ENCODE data around the gene RCAN1.

DNA sequence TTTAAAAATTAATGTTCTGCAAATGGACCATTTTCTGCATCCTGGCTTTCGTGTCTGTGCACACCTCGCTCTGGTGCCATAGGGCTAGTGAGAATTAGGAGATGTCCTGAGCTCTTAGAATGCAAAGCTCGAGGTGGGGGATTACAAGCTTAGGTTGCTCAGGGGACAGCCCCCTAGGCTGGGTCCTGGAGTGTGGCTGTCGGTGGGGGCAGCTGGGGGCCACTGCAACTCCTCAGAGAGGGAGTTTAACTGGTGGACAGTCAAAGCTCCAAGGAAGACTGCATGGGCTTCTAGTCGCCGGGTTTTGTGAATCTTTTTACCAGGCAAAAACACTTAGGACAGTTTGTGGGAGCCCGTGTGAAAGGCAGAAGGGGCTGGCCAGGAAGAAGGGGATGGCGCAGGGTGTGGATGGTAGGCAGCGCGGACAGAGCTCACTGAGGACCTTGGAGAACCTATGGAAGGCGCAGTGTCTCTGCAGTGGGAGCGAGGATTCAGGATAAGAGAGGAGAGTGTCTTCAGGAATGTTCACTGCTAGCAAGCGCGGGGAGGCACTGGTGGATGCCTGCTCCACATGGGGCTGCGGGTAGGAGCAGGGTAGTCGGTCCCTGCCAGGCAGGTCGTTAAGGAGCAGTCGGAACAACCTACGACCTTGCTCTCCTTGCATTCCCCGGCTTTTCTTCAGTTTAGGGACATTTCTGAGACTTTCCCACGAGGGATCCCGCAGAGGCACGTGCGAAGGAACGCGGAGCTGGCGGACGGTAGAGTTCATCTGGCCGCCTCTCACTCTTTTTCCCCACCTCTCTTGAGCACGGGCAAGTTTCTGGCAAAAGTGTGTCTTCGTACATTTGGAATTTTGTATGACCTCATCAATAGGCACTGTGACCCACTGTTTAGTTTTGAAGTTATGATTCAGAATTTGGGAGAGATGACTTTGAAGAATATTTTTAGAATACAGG, 90.0 kb downstream of the RCAN1 start:
- TF ChIP-seq RAD21 (IDR thresholded peaks at IDR 0.05) (no peak), TAF1 (conservative IDR thresholded peaks at IDR 0.05) (peak; percentile 33), GABPA (IDR thresholded peaks at IDR 0.05 in 1 of 2, conservative IDR thresholded peaks at IDR 0.05 in 1 of 2) (no peak), HNF4A (conservative IDR thresholded peaks at IDR 0.05) (no peak), YY1 (IDR thresholded peaks at IDR 0.05) (peak; percentile 60), JUND (IDR thresholded peaks at IDR 0.05) (no peak), MAX (IDR thresholded peaks at IDR 0.05) (peak; percentile 40), SP1 (IDR thresholded peaks at IDR 0.05) (peak; percentile 13), REST (IDR thresholded peaks at IDR 0.05) (no peak), NR2F2 (IDR thresholded peaks at IDR 0.05) (no peak), EGR1 (IDR thresholded peaks at IDR 0.05; ENCODE audit: low read depth in 2 of 2) (peak in 1 of 2 donors; percentile 29), FOXA1 (IDR thresholded peaks at IDR 0.05) (no peak), ZBTB33 (IDR thresholded peaks at IDR 0.05) (no peak)
- TF ChIP-seq, protein P1, sequence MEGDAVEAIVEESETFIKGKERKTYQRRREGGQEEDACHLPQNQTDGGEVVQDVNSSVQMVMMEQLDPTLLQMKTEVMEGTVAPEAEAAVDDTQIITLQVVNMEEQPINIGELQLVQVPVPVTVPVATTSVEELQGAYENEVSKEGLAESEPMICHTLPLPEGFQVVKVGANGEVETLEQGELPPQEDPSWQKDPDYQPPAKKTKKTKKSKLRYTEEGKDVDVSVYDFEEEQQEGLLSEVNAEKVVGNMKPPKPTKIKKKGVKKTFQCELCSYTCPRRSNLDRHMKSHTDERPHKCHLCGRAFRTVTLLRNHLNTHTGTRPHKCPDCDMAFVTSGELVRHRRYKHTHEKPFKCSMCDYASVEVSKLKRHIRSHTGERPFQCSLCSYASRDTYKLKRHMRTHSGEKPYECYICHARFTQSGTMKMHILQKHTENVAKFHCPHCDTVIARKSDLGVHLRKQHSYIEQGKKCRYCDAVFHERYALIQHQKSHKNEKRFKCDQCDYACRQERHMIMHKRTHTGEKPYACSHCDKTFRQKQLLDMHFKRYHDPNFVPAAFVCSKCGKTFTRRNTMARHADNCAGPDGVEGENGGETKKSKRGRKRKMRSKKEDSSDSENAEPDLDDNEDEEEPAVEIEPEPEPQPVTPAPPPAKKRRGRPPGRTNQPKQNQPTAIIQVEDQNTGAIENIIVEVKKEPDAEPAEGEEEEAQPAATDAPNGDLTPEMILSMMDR (IDR thresholded peaks at IDR 0.05; ENCODE audit: low read depth, low read length, missing input control): no peak

Measured in liver (tissue), 3 donors.